ENCODE measurements around the gene DUSP7.

DNA sequence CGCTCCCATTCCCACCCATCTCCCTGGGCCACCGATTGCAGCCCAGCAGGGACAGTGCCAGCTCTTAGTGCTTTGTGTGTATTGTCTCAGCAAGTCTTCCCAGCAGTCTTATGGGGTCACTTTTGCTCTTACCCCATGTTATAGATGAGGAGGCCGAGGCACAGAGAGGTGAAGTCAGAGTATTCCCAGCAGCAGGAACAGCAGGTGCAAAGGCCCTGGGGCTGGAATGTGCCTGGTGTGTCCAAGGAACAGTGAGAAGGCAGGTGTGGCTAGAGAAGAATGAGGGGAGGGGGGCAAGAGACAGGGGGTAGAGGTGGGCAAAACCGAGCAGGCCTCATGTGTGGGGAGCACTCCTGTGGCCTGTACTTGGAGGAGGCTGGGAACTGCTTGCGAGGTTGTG is 12.8 kb upstream of the DUSP7 start:
- TF ChIP-seq BRF1 (IDR thresholded peaks at IDR 0.05; ENCODE audit: borderline replicate concordance, extremely low read depth, insufficient read length) (no peak), ELF2 (CRISPR knock-in tag; IDR thresholded peaks at IDR 0.05) (no peak)
